HepG2 (cell line): ENCODE results near the gene GAL3ST3. TPM values are rescaled to one million over a fixed set of nuclear protein-coding genes. Genes with fewer than 3 reads are reported as not detected.
A peak's percentile ranks its signal among the peaks of the same experiment; 100 is the strongest.

ENCODE experiments used
- AGO1 ChIP-seq: fragments of 200-400 bp; formaldehyde crosslinking; IDR thresholded peaks from 2 replicates; pipeline ENCODE4 v1.6.1; 2017; ENCODE audit warnings: mild to moderate bottlenecking, low read depth, low read length, moderate library complexity; ENCODE audit not compliant: poor library complexity, severe bottlenecking
- ATM ChIP-seq: fragments of 450-650 bp; IDR thresholded peaks from 2 replicates; pipeline ENCODE4 v1.7.1; 2017; ENCODE audit warnings: mild to moderate bottlenecking, borderline replicate concordance
- GATAD2A ChIP-seq: IDR thresholded peaks from 2 replicates; pipeline ENCODE4 v1.6.1; 2016
- KAT2B ChIP-seq: fragments of 150-350 bp; IDR thresholded peaks from 2 replicates; pipeline ENCODE4 v1.6.1; 2014; ENCODE audit warnings: low read depth, low read length, borderline replicate concordance
- KDM1A ChIP-seq: IDR thresholded peaks from 2 replicates; pipeline ENCODE4 v1.6.1; 2016; ENCODE audit warnings: missing compliant biosample characterization
- NKX3-1 ChIP-seq: sonication (generic); formaldehyde crosslinking; IDR thresholded peaks from 2 replicates; pipeline ENCODE4 v1.5.0; 2020; ENCODE audit warnings: missing genetic modification reagents
- SMYD3 ChIP-seq: sonication (generic); formaldehyde crosslinking; IDR thresholded peaks from 2 replicates; pipeline ENCODE4 v1.8.1; 2023; ENCODE audit warnings: mild to moderate bottlenecking, missing genetic modification reagents
- TEAD3 ChIP-seq: optimal IDR thresholded peaks from 2 replicates; pipeline ENCODE3; 2016; ENCODE audit warnings: borderline replicate concordance
- ZBTB1 ChIP-seq: sonication (generic); formaldehyde crosslinking; IDR thresholded peaks from 2 replicates; pipeline ENCODE4 v1.4.0; 2020; ENCODE audit warnings: missing genetic modification reagents, borderline replicate concordance
- ZNF143 ChIP-seq: sonication (generic); formaldehyde crosslinking; IDR thresholded peaks from 2 replicates; pipeline ENCODE4 v1.4.0; 2020; ENCODE audit warnings: missing genetic modification reagents
- ZNF749 ChIP-seq: sonication (generic); formaldehyde crosslinking; IDR thresholded peaks from 2 replicates; pipeline ENCODE4 v1.8.0; 2022; ENCODE audit warnings: mild to moderate bottlenecking, missing genetic modification reagents, moderate library complexity, borderline replicate concordance
- polyA plus RNA-seq, 8 experiments: library from polyadenylated mRNA; depleted of rRNA in 3 of 8; stranded (reverse) in 7 of 8; unstranded in 1 of 8; fragments of >200 nt; fragmentation: Illumina TruSeq in 4 of 8; extraction: Trizol in 4 of 8; gene quantifications; 2 replicates each; pipeline versions ENCODE4 v1.2.1 to v1.2.3, GENCODE V29; 2011 to 2016; ENCODE audit warnings: low read depth in 4 of 8, missing spikeins in 1 of 8, mixed read lengths in 1 of 8; ENCODE audit not compliant: insufficient read depth in 1 of 8
- total RNA-seq, 5 experiments: library from RNA; depleted of rRNA; stranded (reverse); fragments of >200 nt; fragmentation: Illumina TruSeq; extraction: Trizol; gene quantifications; 2 replicates each; pipeline ENCODE4 v1.2.3, GENCODE V29; 2016; ENCODE audit warnings: low read depth in 1 of 5
- TF ChIP-seq, protein P1 (sequence below): sonication (generic); formaldehyde crosslinking; IDR thresholded peaks from 2 replicates; pipeline ENCODE4 v1.5.0; 2020; ENCODE audit warnings: mild to moderate bottlenecking, missing genetic modification reagents, borderline replicate concordance
- TF ChIP-seq, protein P2 (sequence below): sonication (generic); formaldehyde crosslinking; IDR thresholded peaks from 2 replicates; pipeline ENCODE4 v1.4.0; 2020; ENCODE audit warnings: missing genetic modification reagents
- TF ChIP-seq, protein P3 (sequence below): IDR thresholded peaks from 2 replicates; pipeline ENCODE4 v1.6.1; 2016; ENCODE audit warnings: missing genetic modification reagents, missing compliant biosample characterization
- TF ChIP-seq, protein P4 (sequence below): IDR thresholded peaks from 2 replicates; pipeline ENCODE4 v1.6.1; 2012; ENCODE audit warnings: inconsistent platforms
- TF ChIP-seq, protein P5 (sequence below): IDR thresholded peaks from 2 replicates; pipeline ENCODE4 v1.6.1; 2016; ENCODE audit warnings: low read depth, borderline replicate concordance

Gene GAL3ST3
- total and polyA plus RNA-seq, 2 of the 13 experiments (the other 11 are each of a cell fraction or from before 2014, with no cell fraction given): not detected

DNA sequence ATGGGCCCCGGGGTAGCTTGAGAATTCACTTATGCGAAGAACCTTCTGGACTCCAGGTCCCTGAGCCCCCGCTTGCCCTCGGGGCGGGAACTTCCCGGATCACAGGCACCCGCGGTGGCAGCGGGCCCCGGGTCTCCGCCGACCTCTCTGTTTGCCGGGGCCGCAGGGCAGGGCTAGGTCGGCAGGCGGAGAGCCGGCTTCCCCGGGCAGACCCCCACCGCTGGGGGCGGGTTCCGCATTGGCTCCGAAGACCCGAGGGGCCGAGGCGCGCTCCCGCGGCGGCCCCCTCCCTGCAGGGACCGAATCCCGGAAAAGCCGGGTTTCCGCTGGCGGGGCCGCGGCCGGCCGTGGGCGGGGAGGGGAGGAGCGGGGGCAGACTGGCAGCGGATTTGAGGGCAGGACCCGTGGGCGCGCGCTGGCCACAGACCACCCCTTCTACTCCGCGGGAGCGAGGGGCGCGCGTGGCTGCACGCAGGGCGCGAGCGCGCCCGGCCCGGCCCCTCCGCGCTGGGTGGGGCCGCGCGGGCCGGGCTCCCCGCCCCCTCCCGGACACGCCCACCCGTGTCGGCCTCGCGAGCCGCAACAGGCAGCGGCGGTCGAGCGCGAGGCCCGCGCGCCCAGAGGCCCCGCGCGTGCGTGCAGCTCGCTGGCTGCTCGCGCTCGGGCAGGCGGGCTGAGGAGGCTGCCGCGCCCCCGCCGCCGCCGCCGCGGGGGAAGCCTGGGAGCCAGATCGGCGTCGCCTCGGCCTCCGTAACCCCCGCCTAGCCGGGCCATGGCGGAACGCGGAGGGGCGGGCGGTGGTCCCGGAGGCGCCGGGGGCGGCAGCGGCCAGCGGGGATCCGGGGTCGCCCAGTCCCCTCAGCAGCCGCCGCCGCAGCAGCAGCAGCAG, 21.0 kb upstream of the GAL3ST3 start, which contains the start of gene PACS1 (continued):
- TF ChIP-seq ATM: no peak
- TF ChIP-seq, protein P1, sequence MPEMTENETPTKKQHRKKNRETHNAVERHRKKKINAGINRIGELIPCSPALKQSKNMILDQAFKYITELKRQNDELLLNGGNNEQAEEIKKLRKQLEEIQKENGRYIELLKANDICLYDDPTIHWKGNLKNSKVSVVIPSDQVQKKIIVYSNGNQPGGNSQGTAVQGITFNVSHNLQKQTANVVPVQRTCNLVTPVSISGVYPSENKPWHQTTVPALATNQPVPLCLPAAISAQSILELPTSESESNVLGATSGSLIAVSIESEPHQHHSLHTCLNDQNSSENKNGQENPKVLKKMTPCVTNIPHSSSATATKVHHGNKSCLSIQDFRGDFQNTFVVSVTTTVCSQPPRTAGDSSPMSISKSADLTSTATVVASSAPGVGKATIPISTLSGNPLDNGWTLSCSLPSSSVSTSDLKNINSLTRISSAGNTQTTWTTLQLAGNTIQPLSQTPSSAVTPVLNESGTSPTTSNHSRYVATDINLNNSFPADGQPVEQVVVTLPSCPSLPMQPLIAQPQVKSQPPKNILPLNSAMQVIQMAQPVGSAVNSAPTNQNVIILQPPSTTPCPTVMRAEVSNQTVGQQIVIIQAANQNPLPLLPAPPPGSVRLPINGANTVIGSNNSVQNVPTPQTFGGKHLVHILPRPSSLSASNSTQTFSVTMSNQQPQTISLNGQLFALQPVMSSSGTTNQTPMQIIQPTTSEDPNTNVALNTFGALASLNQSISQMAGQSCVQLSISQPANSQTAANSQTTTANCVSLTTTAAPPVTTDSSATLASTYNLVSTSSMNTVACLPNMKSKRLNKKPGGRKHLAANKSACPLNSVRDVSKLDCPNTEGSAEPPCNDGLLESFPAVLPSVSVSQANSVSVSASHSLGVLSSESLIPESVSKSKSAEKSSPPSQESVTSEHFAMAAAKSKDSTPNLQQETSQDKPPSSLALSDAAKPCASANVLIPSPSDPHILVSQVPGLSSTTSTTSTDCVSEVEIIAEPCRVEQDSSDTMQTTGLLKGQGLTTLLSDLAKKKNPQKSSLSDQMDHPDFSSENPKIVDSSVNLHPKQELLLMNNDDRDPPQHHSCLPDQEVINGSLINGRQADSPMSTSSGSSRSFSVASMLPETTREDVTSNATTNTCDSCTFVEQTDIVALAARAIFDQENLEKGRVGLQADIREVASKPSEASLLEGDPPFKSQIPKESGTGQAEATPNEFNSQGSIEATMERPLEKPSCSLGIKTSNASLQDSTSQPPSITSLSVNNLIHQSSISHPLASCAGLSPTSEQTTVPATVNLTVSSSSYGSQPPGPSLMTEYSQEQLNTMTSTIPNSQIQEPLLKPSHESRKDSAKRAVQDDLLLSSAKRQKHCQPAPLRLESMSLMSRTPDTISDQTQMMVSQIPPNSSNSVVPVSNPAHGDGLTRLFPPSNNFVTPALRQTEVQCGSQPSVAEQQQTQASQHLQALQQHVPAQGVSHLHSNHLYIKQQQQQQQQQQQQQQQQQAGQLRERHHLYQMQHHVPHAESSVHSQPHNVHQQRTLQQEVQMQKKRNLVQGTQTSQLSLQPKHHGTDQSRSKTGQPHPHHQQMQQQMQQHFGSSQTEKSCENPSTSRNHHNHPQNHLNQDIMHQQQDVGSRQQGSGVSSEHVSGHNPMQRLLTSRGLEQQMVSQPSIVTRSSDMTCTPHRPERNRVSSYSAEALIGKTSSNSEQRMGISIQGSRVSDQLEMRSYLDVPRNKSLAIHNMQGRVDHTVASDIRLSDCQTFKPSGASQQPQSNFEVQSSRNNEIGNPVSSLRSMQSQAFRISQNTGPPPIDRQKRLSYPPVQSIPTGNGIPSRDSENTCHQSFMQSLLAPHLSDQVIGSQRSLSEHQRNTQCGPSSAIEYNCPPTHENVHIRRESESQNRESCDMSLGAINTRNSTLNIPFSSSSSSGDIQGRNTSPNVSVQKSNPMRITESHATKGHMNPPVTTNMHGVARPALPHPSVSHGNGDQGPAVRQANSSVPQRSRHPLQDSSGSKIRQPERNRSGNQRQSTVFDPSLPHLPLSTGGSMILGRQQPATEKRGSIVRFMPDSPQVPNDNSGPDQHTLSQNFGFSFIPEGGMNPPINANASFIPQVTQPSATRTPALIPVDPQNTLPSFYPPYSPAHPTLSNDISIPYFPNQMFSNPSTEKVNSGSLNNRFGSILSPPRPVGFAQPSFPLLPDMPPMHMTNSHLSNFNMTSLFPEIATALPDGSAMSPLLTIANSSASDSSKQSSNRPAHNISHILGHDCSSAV: no peak
- TF ChIP-seq SMYD3 (CRISPR knock-in tag): no peak
- TF ChIP-seq, protein P2, sequence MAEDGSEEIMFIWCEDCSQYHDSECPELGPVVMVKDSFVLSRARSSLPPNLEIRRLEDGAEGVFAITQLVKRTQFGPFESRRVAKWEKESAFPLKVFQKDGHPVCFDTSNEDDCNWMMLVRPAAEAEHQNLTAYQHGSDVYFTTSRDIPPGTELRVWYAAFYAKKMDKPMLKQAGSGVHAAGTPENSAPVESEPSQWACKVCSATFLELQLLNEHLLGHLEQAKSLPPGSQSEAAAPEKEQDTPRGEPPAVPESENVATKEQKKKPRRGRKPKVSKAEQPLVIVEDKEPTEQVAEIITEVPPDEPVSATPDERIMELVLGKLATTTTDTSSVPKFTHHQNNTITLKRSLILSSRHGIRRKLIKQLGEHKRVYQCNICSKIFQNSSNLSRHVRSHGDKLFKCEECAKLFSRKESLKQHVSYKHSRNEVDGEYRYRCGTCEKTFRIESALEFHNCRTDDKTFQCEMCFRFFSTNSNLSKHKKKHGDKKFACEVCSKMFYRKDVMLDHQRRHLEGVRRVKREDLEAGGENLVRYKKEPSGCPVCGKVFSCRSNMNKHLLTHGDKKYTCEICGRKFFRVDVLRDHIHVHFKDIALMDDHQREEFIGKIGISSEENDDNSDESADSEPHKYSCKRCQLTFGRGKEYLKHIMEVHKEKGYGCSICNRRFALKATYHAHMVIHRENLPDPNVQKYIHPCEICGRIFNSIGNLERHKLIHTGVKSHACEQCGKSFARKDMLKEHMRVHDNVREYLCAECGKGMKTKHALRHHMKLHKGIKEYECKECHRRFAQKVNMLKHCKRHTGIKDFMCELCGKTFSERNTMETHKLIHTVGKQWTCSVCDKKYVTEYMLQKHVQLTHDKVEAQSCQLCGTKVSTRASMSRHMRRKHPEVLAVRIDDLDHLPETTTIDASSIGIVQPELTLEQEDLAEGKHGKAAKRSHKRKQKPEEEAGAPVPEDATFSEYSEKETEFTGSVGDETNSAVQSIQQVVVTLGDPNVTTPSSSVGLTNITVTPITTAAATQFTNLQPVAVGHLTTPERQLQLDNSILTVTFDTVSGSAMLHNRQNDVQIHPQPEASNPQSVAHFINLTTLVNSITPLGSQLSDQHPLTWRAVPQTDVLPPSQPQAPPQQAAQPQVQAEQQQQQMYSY (CRISPR knock-in tag): no peak
- TF ChIP-seq TEAD3 (CRISPR knock-in tag): no peak
- TF ChIP-seq KDM1A: no peak
- TF ChIP-seq KAT2B: no peak
- TF ChIP-seq, protein P3, sequence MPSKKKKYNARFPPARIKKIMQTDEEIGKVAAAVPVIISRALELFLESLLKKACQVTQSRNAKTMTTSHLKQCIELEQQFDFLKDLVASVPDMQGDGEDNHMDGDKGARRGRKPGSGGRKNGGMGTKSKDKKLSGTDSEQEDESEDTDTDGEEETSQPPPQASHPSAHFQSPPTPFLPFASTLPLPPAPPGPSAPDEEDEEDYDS: no peak
- TF ChIP-seq GATAD2A (CRISPR knock-in tag): peak; percentile 9; the same call in 1 of the 2 replicates
- TF ChIP-seq, protein P4, sequence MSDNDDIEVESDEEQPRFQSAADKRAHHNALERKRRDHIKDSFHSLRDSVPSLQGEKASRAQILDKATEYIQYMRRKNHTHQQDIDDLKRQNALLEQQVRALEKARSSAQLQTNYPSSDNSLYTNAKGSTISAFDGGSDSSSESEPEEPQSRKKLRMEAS: peak; percentile 69; the same call in 1 of the 2 replicates
- TF ChIP-seq, protein P5, sequence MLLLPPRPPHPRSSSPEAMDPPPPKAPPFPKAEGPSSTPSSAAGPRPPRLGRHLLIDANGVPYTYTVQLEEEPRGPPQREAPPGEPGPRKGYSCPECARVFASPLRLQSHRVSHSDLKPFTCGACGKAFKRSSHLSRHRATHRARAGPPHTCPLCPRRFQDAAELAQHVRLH: peak; percentile 49; the same call in 1 of the 2 replicates
- no peak for TF ChIP-seq ZBTB1
- TF ChIP-seq AGO1: peak; percentile 51
- TF ChIP-seq NKX3-1 (CRISPR knock-in tag): no peak
- TF ChIP-seq ZNF749: no peak
- TF ChIP-seq ZNF143: no peak
